CD4-positive, CD25-positive, alpha-beta regulatory T cell (primary cell): ENCODE results near the gene NAIP. TPM values are rescaled to one million over a fixed set of nuclear protein-coding genes. Genes with fewer than 3 reads are reported as not detected.
"Not testable (repeated sequence)": the region's sequence is repeated elsewhere in the genome, so short reads cannot be mapped to it uniquely, and the experiment has no call there.

Source experiments
- ATAC-seq, 2 donors: fragments of 150-1000 bp; cut with Tn5 transposase; one replicate each; pipeline ENCODE4 v1.10.0; 2021; ENCODE audit warnings: low read depth in 2 of 2, moderate number of reproducible peaks in 2 of 2, moderate library complexity in 1 of 2
- DNase-seq, 3 donors: peaks; one replicate each; pipeline versions ENCODE4 v3.0.0 to v3.0.0-alpha.2; 2012 to 2022; ENCODE audit warnings: mixed read lengths in 1 of 3
- H3K27ac ChIP-seq: one replicate; pipeline ENCODE4 v1.7.0; 2013; ENCODE audit warnings: mild to moderate bottlenecking, low read length; ENCODE audit not compliant: insufficient read depth, poor library complexity, severe bottlenecking
- H3K27me3 ChIP-seq: one replicate; pipeline ENCODE4 v1.7.0; 2013; ENCODE audit warnings: low read length; ENCODE audit not compliant: control insufficient read depth, insufficient read depth
- H3K36me3 ChIP-seq: one replicate; pipeline ENCODE4 v1.7.0; 2013; ENCODE audit warnings: mild to moderate bottlenecking, low read length, moderate library complexity; ENCODE audit not compliant: control insufficient read depth, insufficient read depth
- H3K4me1 ChIP-seq: 2 replicates; pipeline ENCODE4 v1.7.0; 2013; ENCODE audit warnings: mild to moderate bottlenecking, low read length; ENCODE audit not compliant: insufficient read depth, control insufficient read depth, poor library complexity, severe bottlenecking
- H3K4me3 ChIP-seq: one replicate; pipeline ENCODE4 v1.7.0; 2013; ENCODE audit warnings: low read depth, mild to moderate bottlenecking, low read length, moderate library complexity
- H3K9me3 ChIP-seq, 2 experiments: 1 replicate in 1 of 2; 2 replicates in 1 of 2; pipeline ENCODE4 v1.7.0; 2013; ENCODE audit warnings: low read length in 2 of 2, mild to moderate bottlenecking in 1 of 2, moderate library complexity in 1 of 2; ENCODE audit not compliant: control insufficient read depth in 2 of 2
- H3K27ac Mint-ChIP-seq, 3 donors: one replicate each; pipeline ENCODE4 v1.8.0; 2020 to 2022; ENCODE audit warnings: mild to moderate bottlenecking in 3 of 3, mixed read lengths in 3 of 3, moderate library complexity in 2 of 3
- H3K27me3 Mint-ChIP-seq: one replicate; pipeline ENCODE4 v1.8.0; 2022; ENCODE audit warnings: mild to moderate bottlenecking, mixed read lengths
- H3K36me3 Mint-ChIP-seq: one replicate; pipeline ENCODE4 v1.8.0; 2020; ENCODE audit warnings: mixed read lengths
- H3K4me1 Mint-ChIP-seq, 4 donors: one replicate each; pipeline ENCODE4 v1.8.0; 2020 to 2022; ENCODE audit warnings: mixed read lengths in 4 of 4, mild to moderate bottlenecking in 1 of 4
- H3K4me3 Mint-ChIP-seq, 4 donors: one replicate each; pipeline ENCODE4 v1.8.0; 2020 to 2022; ENCODE audit warnings: mild to moderate bottlenecking in 4 of 4, mixed read lengths in 4 of 4, moderate library complexity in 3 of 4
- H3K9me3 Mint-ChIP-seq, 7 donors: one replicate each; pipeline ENCODE4 v1.8.0; 2020 to 2022; ENCODE audit warnings: mixed read lengths in 7 of 7, mild to moderate bottlenecking in 3 of 7, moderate library complexity in 2 of 7
- polyA plus RNA-seq, 4 donors: library from polyadenylated mRNA; unstranded; fragments of 300-500 nt; fragmentation: Illumina TruSeq; gene quantifications; one replicate each; pipeline ENCODE4 v1.2.3, GENCODE V29; 2021
- total RNA-seq: library from RNA; stranded (reverse); gene quantifications from one replicate; pipeline ENCODE4 v1.2.3, GENCODE V29; 2022

NAIP gene
- total and polyA plus RNA-seq, 5 donors from 2014 or later: 0.83 to 33.5 (median 1.9) TPM

- not testable (repeated sequence) for H3K27me3 Mint-ChIP-seq, H3K36me3 ChIP-seq, H3K27ac ChIP-seq, H3K27me3 ChIP-seq, H3K4me3 ChIP-seq, H3K4me3 Mint-ChIP-seq, DNase-seq, ATAC-seq, H3K4me1 Mint-ChIP-seq, H3K4me1 ChIP-seq, H3K27ac Mint-ChIP-seq, H3K36me3 Mint-ChIP-seq, H3K9me3 ChIP-seq, H3K9me3 Mint-ChIP-seq
Observed at GRCh38 chr5:71020643-71021042, 4.5 kb downstream of the NAIP start.

GRCh38 chr5:71018376-71019005 is 6.6 kb downstream of the NAIP start:
- H3K4me3 ChIP-seq, H3K36me3 Mint-ChIP-seq, H3K27me3 ChIP-seq, H3K4me3 Mint-ChIP-seq, H3K4me1 ChIP-seq, DNase-seq, H3K36me3 ChIP-seq, H3K27ac Mint-ChIP-seq, H3K27me3 Mint-ChIP-seq, H3K4me1 Mint-ChIP-seq, ATAC-seq, H3K9me3 ChIP-seq, H3K27ac ChIP-seq, H3K9me3 Mint-ChIP-seq: not testable (repeated sequence)

DNA sequence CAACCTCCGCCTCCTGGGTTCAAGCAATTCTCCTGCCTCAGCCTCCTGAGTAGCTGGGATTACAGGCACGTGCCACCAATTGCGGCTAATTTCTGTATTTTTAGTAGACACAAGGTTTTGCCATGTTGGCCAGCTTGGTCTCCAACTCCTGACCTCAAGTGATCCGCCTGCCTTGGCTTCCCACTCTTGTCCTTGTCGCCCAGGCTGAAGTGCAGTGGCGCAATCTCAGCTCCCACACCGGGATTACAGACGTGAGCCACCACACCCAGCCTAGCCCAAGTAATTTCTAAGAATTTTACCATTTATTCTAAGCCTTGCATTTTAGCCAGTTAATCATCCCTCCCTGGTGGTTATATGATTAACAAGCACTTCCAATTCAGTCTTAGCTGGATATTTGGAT is 11.0 kb downstream of the NAIP start:
- Mint-ChIP-seq H3K4me1 (no peaks in the 10 kb centered on the region), H3K27ac (no peak overlapping the region), H3K4me3 (no peak overlapping the region), H3K36me3 (no peaks in the 10 kb centered on the region), H3K9me3 (no peaks in the 10 kb centered on the region), H3K27me3 (no peaks in the 10 kb centered on the region)
- Histone ChIP-seq H3K4me1 (no peaks in the 10 kb centered on the region), H3K27ac (no peak overlapping the region), H3K9me3 (no peaks in the 10 kb centered on the region), H3K4me3 (no peak overlapping the region), H3K27me3 (no peaks in the 10 kb centered on the region), H3K36me3 (no peaks in the 10 kb centered on the region)
- no peak for DNase-seq
- no peak for ATAC-seq

DNA sequence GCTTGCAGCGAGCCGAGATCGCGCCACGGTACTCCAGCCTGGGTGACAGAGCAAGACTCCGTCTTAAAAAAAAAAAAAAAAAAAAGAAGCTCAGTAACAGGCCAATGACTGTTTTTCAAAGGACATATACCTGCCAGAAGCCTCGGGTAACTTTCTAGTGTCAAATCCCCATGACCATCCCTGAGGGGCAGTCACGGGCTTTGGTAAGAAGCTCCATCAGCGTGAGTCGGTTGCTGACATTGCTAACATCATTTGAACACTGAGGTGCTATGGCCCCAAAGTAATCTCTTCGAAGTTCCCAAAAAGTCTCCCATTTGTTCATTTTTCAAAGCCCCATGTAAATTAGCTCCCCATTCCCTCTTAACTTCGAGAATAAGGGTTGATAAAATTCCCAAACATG is 11.6 kb downstream of the NAIP start:
- Mint-ChIP-seq H3K36me3 (no peaks in the 10 kb centered on the region), H3K9me3 (no peaks in the 10 kb centered on the region), H3K27ac (no peak overlapping the region), H3K27me3 (no peaks in the 10 kb centered on the region), H3K4me1 (no peaks in the 10 kb centered on the region), H3K4me3 (no peak overlapping the region)
- H3K4me3 ChIP-seq: no peak overlapping the region
- DNase-seq: no peak
- no peaks in the 10 kb centered on the region for H3K36me3 ChIP-seq
- H3K27me3 ChIP-seq: no peaks in the 10 kb centered on the region
- H3K27ac ChIP-seq: no peak overlapping the region
- ATAC-seq: no peak
- H3K9me3 ChIP-seq: no peaks in the 10 kb centered on the region
- H3K4me1 ChIP-seq: no peaks in the 10 kb centered on the region

- Histone ChIP-seq H3K9me3 (no peaks in the 10 kb centered on the region), H3K36me3 (no peaks in the 10 kb centered on the region), H3K27me3 (no peaks in the 10 kb centered on the region), H3K4me1 (no peaks in the 10 kb centered on the region), H3K4me3 (no peak overlapping the region), H3K27ac (no peak overlapping the region)
- no peak overlapping the region for H3K27ac Mint-ChIP-seq
- ATAC-seq: no peak
- H3K27me3 Mint-ChIP-seq: no peaks in the 10 kb centered on the region
- H3K4me3 Mint-ChIP-seq: no peak overlapping the region
- DNase-seq: no peak
- no peaks in the 10 kb centered on the region for H3K36me3 Mint-ChIP-seq
- H3K9me3 Mint-ChIP-seq: no peaks in the 10 kb centered on the region
- no peaks in the 10 kb centered on the region for H3K4me1 Mint-ChIP-seq
Observed at GRCh38 chr5:71011194-71011792, 13.8 kb downstream of the NAIP start.

DNA sequence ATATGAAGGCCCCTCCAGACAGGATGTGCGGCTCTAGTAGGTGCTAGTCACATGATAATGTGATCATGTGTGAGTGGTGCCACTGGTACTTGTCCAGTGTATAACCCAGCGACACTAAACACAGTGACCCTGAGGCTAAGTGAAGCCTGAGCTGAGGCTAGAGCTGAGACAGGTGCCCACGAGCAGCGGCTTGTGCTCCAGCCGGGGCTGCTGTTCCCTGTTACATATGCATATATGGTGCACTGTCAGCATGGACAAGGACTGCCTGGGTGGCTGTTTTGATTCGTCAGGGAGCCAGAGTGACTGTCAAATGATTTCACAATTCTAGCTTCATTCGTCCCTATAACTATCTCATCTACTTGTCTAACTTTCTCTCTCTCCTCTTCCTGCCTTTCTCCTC is 18.2 kb downstream of the NAIP start:
- H3K9me3 ChIP-seq, H3K4me1 ChIP-seq, H3K9me3 Mint-ChIP-seq, H3K36me3 ChIP-seq, H3K27ac ChIP-seq, H3K4me1 Mint-ChIP-seq, ATAC-seq, H3K4me3 ChIP-seq, H3K36me3 Mint-ChIP-seq, H3K27me3 Mint-ChIP-seq, DNase-seq, H3K4me3 Mint-ChIP-seq, H3K27me3 ChIP-seq, H3K27ac Mint-ChIP-seq: not testable (repeated sequence)

DNA sequence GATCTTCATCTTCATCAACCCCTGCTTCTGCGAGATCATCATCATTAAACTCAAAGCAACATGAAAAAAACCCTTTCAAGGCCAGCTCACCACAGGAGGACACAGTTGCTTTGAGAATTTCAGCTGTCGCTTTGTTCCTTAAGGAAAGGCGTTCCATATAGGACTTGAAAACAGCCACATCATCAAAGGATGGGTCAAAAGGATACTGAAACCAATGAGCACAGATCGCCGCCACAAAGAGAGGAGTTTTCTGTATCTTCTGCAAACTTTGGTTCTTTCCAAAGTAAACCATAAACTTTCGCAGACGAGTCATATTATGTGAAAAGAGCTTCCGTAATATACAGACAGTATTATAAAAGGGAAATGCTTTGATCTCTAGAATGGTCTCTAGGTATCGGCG is 40.3 kb downstream of the NAIP start:
- not testable (repeated sequence) for H3K4me1 Mint-ChIP-seq, ATAC-seq

DNA sequence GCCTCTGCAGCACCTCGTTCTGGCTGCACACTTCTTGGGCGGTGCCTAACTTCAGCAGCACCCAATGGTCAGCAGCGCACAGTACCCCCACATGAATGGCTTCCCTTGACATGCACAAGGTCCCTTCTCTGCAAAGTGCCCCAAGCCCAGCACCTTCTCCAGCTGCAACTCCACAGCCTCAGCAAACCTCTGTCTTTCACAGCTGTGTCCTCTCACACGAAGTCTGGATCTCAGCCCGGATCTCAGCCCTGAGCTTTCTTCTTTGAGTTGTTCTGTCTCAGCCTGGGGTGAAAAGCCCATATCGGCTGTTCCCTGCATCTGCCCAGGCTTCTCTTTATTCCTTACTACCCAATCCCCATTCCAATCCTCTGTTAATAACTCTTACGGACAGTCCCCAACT is 57.9 kb downstream of the NAIP start:
- not testable (repeated sequence) for H3K27ac ChIP-seq, H3K9me3 Mint-ChIP-seq, H3K27ac Mint-ChIP-seq, H3K9me3 ChIP-seq, H3K36me3 Mint-ChIP-seq, ATAC-seq, H3K4me1 ChIP-seq, H3K36me3 ChIP-seq, H3K4me1 Mint-ChIP-seq, DNase-seq, H3K27me3 ChIP-seq, H3K27me3 Mint-ChIP-seq, H3K4me3 Mint-ChIP-seq, H3K4me3 ChIP-seq

More for the DNA sequence above, 40.3 kb downstream of the NAIP start:
- not testable (repeated sequence) for H3K36me3 Mint-ChIP-seq, H3K27me3 ChIP-seq, H3K4me3 ChIP-seq, H3K27me3 Mint-ChIP-seq, H3K4me1 ChIP-seq, DNase-seq, H3K27ac ChIP-seq, H3K36me3 ChIP-seq, H3K9me3 Mint-ChIP-seq, H3K9me3 ChIP-seq, H3K4me3 Mint-ChIP-seq, H3K27ac Mint-ChIP-seq
